NCI-H146 treated with DMSO at 0.1 percent for 48 hours (cell line): ENCODE data around the gene RBL1.
"Not testable (repeated sequence)": the region's sequence is repeated elsewhere in the genome, so short reads cannot be mapped to it uniquely, and the experiment has no call there.

Experiments
- DNase-seq: peaks from one replicate; lab custom pipeline; 2025; ENCODE audit not compliant: unreplicated experiment; lab: John Stamatoyannopoulos, UW

RBL1 gene

GRCh38 chr20:36997121-36997520 is 98.7 kb downstream of the RBL1 start:
- DNase-seq: no peak

GRCh38 chr20:36994221-36994620 is 101.6 kb downstream of the RBL1 start:
- not testable (repeated sequence) for DNase-seq

- DNase-seq: no peak
Measured at GRCh38 chr20:36992802-36993334, 102.9 kb downstream of the RBL1 start.

- DNase-seq: no peak
Measured at GRCh38 chr20:36991703-36992102, 104.1 kb downstream of the RBL1 start.

GRCh38 chr20:36989797-36990196 is 106.0 kb downstream of the RBL1 start:
- no peak for DNase-seq

- no peak for DNase-seq
Measured at GRCh38 chr20:36988494-36988966, 107.3 kb downstream of the RBL1 start.

- no peak for DNase-seq
Measured at GRCh38 chr20:36984257-36984638, 111.5 kb downstream of the RBL1 start.

GRCh38 chr20:36975099-36975818 is 120.5 kb downstream of the RBL1 start:
- DNase-seq: no peak

- no peak for DNase-seq
Measured at GRCh38 chr20:36974660-36975059, 121.1 kb downstream of the RBL1 start.

- DNase-seq: no peak
Measured at GRCh38 chr20:36971103-36971502, 124.7 kb downstream of the RBL1 start.

- no peak for DNase-seq
Measured at GRCh38 chr20:36969478-36970186, 126.2 kb downstream of the RBL1 start.

GRCh38 chr20:36969051-36969450 is 126.7 kb downstream of the RBL1 start:
- DNase-seq: no peak

- no peak for DNase-seq
Measured at GRCh38 chr20:36967636-36968035, 128.2 kb downstream of the RBL1 start.

GRCh38 chr20:36966965-36967364 is 128.8 kb downstream of the RBL1 start:
- DNase-seq: not testable (repeated sequence)

- not testable (repeated sequence) for DNase-seq
Measured at GRCh38 chr20:36962354-36962941, 133.3 kb downstream of the RBL1 start.

- no peak for DNase-seq
Measured at GRCh38 chr20:36959242-36959641, 136.6 kb downstream of the RBL1 start.

GRCh38 chr20:36957875-36958667 is 137.7 kb downstream of the RBL1 start:
- no peak for DNase-seq

- DNase-seq: no peak
Measured at GRCh38 chr20:36956674-36957073, 139.1 kb downstream of the RBL1 start.

GRCh38 chr20:36956016-36956415 is 139.8 kb downstream of the RBL1 start:
- no peak for DNase-seq

- DNase-seq: no peak
Measured at GRCh38 chr20:36951979-36952738, 143.6 kb downstream of the RBL1 start.
